Measurements from ENCODE around the gene SLC22A25.

DNA sequence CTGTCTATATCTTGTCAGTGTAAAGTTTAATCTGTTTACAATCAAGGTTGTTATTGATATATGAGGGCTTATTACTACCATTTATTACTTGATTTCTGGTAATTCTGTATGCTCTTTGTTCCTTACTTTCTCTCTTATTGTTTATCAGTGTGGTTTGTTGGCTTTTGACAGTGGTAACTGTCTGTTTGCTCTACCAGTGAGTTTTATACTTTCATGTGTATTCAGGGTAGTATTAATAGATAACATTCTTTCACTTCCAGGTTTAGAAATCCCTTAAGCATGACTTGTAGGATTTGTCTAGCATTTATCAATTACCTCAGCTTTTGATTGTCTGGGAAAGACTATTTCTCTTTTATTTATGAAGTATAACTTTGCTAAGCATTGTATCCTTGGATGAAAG, 37.5 kb upstream of the SLC22A25 start:
- TF ChIP-seq EZH2 (optimal IDR thresholded peaks at IDR 0.05; ENCODE audit: low read depth, low read length): no peak
- TF ChIP-seq, protein P1, sequence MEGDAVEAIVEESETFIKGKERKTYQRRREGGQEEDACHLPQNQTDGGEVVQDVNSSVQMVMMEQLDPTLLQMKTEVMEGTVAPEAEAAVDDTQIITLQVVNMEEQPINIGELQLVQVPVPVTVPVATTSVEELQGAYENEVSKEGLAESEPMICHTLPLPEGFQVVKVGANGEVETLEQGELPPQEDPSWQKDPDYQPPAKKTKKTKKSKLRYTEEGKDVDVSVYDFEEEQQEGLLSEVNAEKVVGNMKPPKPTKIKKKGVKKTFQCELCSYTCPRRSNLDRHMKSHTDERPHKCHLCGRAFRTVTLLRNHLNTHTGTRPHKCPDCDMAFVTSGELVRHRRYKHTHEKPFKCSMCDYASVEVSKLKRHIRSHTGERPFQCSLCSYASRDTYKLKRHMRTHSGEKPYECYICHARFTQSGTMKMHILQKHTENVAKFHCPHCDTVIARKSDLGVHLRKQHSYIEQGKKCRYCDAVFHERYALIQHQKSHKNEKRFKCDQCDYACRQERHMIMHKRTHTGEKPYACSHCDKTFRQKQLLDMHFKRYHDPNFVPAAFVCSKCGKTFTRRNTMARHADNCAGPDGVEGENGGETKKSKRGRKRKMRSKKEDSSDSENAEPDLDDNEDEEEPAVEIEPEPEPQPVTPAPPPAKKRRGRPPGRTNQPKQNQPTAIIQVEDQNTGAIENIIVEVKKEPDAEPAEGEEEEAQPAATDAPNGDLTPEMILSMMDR (IDR thresholded peaks at IDR 0.05; ENCODE audit: low read length): no peak

Data from MM.1S (cell line).